ENCODE results near the gene ART3. TPM values are rescaled to one million over a fixed set of nuclear protein-coding genes. Genes with fewer than 3 reads are reported as not detected.

ART3 gene
- total and polyA plus RNA-seq, 2 donors (not counting 1 experiment from before 2014, with no cell fraction given): not detected

DNA sequence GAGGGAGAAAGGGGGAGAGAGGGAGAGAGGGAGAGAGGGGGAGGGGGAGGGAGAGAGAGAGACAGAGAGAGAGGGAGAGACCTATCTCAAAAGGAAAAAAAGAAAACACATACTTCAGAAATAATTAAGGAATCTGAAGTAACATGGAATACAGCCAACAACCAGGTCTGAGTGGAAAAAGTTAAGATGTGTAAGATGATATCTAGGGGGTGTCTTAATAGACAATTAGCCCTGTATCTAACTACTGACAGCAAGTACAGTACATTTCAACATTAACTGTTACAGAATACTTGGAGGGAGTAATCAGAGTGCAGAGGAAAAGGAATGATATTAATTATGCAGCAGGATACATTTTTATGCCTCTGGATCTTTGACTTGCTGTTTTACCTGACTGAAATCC lies 51.3 kb downstream of the ART3 start:
- peaks cover 2 to 53% of the 10 kb centered on the region in 2 experiments for H3K36me3 ChIP-seq (replicated peaks in 1 of 2; ENCODE audit: control extremely low read depth in 1 of 2, control insufficient read depth in 1 of 2, extremely low read depth in 1 of 2, insufficient read depth in 2 of 2, low read length in 1 of 2)
- no peaks in the 10 kb centered on the region for H4K20me1 ChIP-seq (ENCODE audit: control insufficient read depth, insufficient read depth, low read length, poor library complexity, severe bottlenecking)
- no peaks in the 10 kb centered on the region for H3K9me3 ChIP-seq (ENCODE audit: control extremely low read depth in 1 of 3, control insufficient read depth in 2 of 3, insufficient read depth in 1 of 3, low read length in 2 of 3)
- Mint-ChIP-seq H3K27me3 (no peaks in the 10 kb centered on the region), H3K9me3 (ENCODE audit: insufficient read depth) (no peaks in the 10 kb centered on the region), H3K27ac (no peak overlapping the region), H3K4me1 (no peaks in the 10 kb centered on the region), H3K4me3 (no peak overlapping the region)
- H3K9ac ChIP-seq (ENCODE audit: low read length): no peak overlapping the region
- DNase-seq (no peak), ATAC-seq (ENCODE audit: low read depth) (no peak)
- H3K4me2 ChIP-seq (replicated peaks; ENCODE audit: low read depth, low read length, poor library complexity, severe bottlenecking): no peak overlapping the region
- POLR2A ChIA-PET: no interaction called here
- H3K79me2 ChIP-seq (ENCODE audit: control insufficient read depth, insufficient read depth, low read length): no peaks in the 10 kb centered on the region
- intact Hi-C loops (cut with micrococcal nuclease): no loop called here
- CTCF ChIA-PET: no interaction called here
- no peak overlapping the region for H2AFZ ChIP-seq (ENCODE audit: insufficient read depth, low read depth, low read length, poor library complexity, severe bottlenecking)
- TF ChIP-seq CTCF (IDR thresholded peaks at IDR 0.05): no peak
- no peak for TF ChIP-seq EZH2 (IDR thresholded peaks at IDR 0.05; ENCODE audit: borderline replicate concordance, insufficient read depth, low read depth, low read length, poor library complexity, severe bottlenecking)
- H3K27me3 ChIP-seq (replicated peaks in 1 of 4; ENCODE audit: control extremely low read depth in 1 of 4, control insufficient read depth in 3 of 4, insufficient read depth in 4 of 4, low read length in 3 of 4): no peaks in the 10 kb centered on the region
- H3K4me3 ChIP-seq (ENCODE audit: control extremely low read depth in 1 of 5, extremely low read depth in 1 of 5, insufficient read depth in 1 of 5, low read depth in 2 of 5, low read length in 4 of 5): no peak overlapping the region
- no peaks in the 10 kb centered on the region for H3K4me1 ChIP-seq (ENCODE audit: control insufficient read depth in 2 of 2, insufficient read depth in 2 of 2, low read length in 2 of 2)
- no peak overlapping the region for H3K27ac ChIP-seq (ENCODE audit: low read length in 2 of 2)

- intact Hi-C loops (cut with micrococcal nuclease): no loop called here
- no peak for TF ChIP-seq EZH2 (IDR thresholded peaks at IDR 0.05; ENCODE audit: borderline replicate concordance, insufficient read depth, low read depth, low read length, poor library complexity, severe bottlenecking)
- no peak for TF ChIP-seq CTCF (IDR thresholded peaks at IDR 0.05)
- Histone ChIP-seq H3K9ac (ENCODE audit: low read length) (no peak overlapping the region), H3K9me3 (ENCODE audit: control extremely low read depth in 1 of 3, control insufficient read depth in 2 of 3, insufficient read depth in 1 of 3, low read length in 2 of 3) (no peaks in the 10 kb centered on the region), H4K20me1 (ENCODE audit: control insufficient read depth, insufficient read depth, low read length, poor library complexity, severe bottlenecking) (no peaks in the 10 kb centered on the region), H3K27me3 (replicated peaks in 1 of 4; ENCODE audit: control extremely low read depth in 1 of 4, control insufficient read depth in 3 of 4, insufficient read depth in 4 of 4, low read length in 3 of 4) (no peaks in the 10 kb centered on the region), H2AFZ (ENCODE audit: insufficient read depth, low read depth, low read length, poor library complexity, severe bottlenecking) (no peak overlapping the region), H3K79me2 (ENCODE audit: control insufficient read depth, insufficient read depth, low read length) (no peaks in the 10 kb centered on the region), H3K27ac (ENCODE audit: low read length in 2 of 2) (no peak overlapping the region), H3K4me3 (ENCODE audit: control extremely low read depth in 1 of 5, extremely low read depth in 1 of 5, insufficient read depth in 1 of 5, low read depth in 2 of 5, low read length in 4 of 5) (no peak overlapping the region), H3K4me1 (ENCODE audit: control insufficient read depth in 2 of 2, insufficient read depth in 2 of 2, low read length in 2 of 2) (no peaks in the 10 kb centered on the region), H3K36me3 (replicated peaks in 1 of 2; ENCODE audit: control extremely low read depth in 1 of 2, control insufficient read depth in 1 of 2, extremely low read depth in 1 of 2, insufficient read depth in 2 of 2, low read length in 1 of 2) (peaks cover 1 to 47% of the 10 kb centered on the region in 2 experiments), H3K4me2 (replicated peaks; ENCODE audit: low read depth, low read length, poor library complexity, severe bottlenecking) (no peak overlapping the region)
- no peak overlapping the region for H3K4me3 Mint-ChIP-seq
- H3K4me1 Mint-ChIP-seq: no peaks in the 10 kb centered on the region
- ChIA-PET POLR2A (no interaction called here), CTCF (no interaction called here)
- ATAC-seq (ENCODE audit: low read depth) (no peak), DNase-seq (no peak)
- H3K27ac Mint-ChIP-seq: no peak overlapping the region
- WGBS (ENCODE audit: insufficient coverage): 100% methylated on average over 1 of the region's 3 CpGs
- H3K27me3 Mint-ChIP-seq: no peaks in the 10 kb centered on the region
- H3K9me3 Mint-ChIP-seq (ENCODE audit: insufficient read depth): no peaks in the 10 kb centered on the region
Measured at GRCh38 chr4:76127754-76128153, 53.2 kb downstream of the ART3 start.
